Right ventricle myocardium superior (tissue), 1 donor: ENCODE results near the gene SERPIND1. TPM values are rescaled to one million over a fixed set of nuclear protein-coding genes. Genes with fewer than 3 reads are reported as not detected.
"Not testable (repeated sequence)": the region's sequence is repeated elsewhere in the genome, so short reads cannot be mapped to it uniquely, and the experiment has no call there.

ENCODE experiments used
- ATAC-seq: fragments of 200-7000 bp; cut with Tn5 transposase; one replicate; pipeline ENCODE4 v1.9.1; 2020; ENCODE audit warnings: mild to moderate bottlenecking; ENCODE audit not compliant: poor library complexity
- DNase-seq: peaks from one replicate; pipeline ENCODE4 v3.0.0-alpha.2; 2020
- intact Hi-C: fragments of 100-400 bp; cut with DNase I; formaldehyde crosslinking; loops from one replicate; pipeline ENCODE4 v1.11.2; 2022
- total RNA-seq: library from RNA; stranded (reverse); fragmentation: NEBNext Ultra II Directional; extraction: Animal tissue kit (Norgen Biotek cat#: 25700); gene quantifications from one replicate; pipeline ENCODE4 v1.2.1, GENCODE V29; 2021
- donor health status: DM: no; HTN: yes; CAD: no; lungs with severe emphysema.

The SERPIND1 gene
- total RNA-seq, 1 donor from 2014 or later, result 0.08 TPM

DNA sequence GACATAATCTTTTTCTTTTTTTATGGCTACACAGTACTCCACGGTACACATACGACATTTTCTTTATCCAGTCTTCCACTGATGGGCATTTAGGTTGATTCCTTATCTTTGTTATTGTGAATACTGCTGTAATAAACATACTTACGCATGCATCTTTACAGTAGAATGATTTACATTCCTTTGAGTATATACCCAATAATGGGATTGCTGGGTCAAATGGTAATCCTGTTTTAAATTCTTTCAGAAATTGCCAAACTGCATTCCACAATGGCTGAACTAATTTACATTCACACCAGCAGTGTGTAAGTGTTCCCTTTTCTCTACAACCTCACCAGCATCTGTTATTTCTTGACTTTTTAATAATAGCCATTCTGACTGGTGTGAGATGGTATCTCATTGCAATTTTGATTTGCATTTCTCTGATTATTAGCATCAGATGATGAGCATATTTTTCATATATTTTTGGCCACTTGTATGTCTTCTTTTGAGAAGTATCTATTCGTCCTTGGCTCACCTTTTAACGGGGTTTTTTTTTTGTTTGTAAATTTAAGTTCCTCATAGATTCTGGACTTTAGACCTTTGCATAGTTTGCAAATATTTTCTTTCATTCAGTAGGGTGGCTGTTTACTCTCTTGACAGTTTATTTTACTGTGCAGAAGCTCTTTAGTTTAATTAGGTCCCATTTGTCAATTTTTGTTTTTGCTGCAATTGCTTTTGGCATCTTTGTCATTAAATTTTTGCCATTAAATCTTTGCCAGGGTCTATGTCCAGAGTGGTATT is 52.6 kb downstream of the SERPIND1 start:
- DNase-seq, ATAC-seq, intact Hi-C loops: not testable (repeated sequence)

GRCh38 chr22:20829491-20830134 is 55.7 kb downstream of the SERPIND1 start:
- intact Hi-C loops, result loop anchor here (10.0 kb wide), 1 partner anchor 45 kb away; no protein-coding TSS in a partner anchor
- ATAC-seq, result no peak
- DNase-seq, result no peak

GRCh38 chr22:20833225-20833665 is 59.3 kb downstream of the SERPIND1 start:
- no peak for DNase-seq
- intact Hi-C loops, result loop anchor here (10.0 kb wide), 1 partner anchor 48 kb away; no protein-coding TSS in a partner anchor
- ATAC-seq, result peak; percentile 18

GRCh38 chr22:20834206-20834605 is 60.3 kb downstream of the SERPIND1 start:
- DNase-seq (no peak), ATAC-seq (no peak)
- intact Hi-C loops, result loop anchor here (10.0 kb wide), 1 partner anchor 49 kb away; no protein-coding TSS in a partner anchor

- intact Hi-C loops, result loop anchor here (10.0 kb wide), 1 partner anchor 50 kb away; no protein-coding TSS in a partner anchor
- ATAC-seq (no peak), DNase-seq (no peak)
Measured at GRCh38 chr22:20834725-20835124, 60.8 kb downstream of the SERPIND1 start.

Other genes with a start within 250 kb of the SERPIND1 start
- 38.4 TPM for gene PI4KA, start 84.7 kb downstream of the SERPIND1 start, total RNA-seq
- 22.3 TPM for gene SNAP29, start 84.9 kb downstream of the SERPIND1 start, total RNA-seq
- 50.1 TPM for gene CRKL, start 143.3 kb downstream of the SERPIND1 start, total RNA-seq
- 0.67 TPM for gene AIFM3, start 193.1 kb downstream of the SERPIND1 start, total RNA-seq
- 24.7 TPM for gene LZTR1, start 208.2 kb downstream of the SERPIND1 start, total RNA-seq
- gene THAP7, start 228.0 kb downstream of the SERPIND1 start, total RNA-seq, result 19.4 TPM
- gene P2RX6, start 241.1 kb downstream of the SERPIND1 start, total RNA-seq, result 3.9 TPM